Mesenchymal stem cell (in vitro differentiated cells and primary cell): Measurements from ENCODE around the gene ATP8B4.

Experiments used
- DNase-seq: peaks from one replicate; pipeline ENCODE4 v3.0.0-alpha.2; 2013
- H2AFZ ChIP-seq: one replicate; pipeline ENCODE4 v1.6.1; 2013; ENCODE audit warnings: low read depth, mild to moderate bottlenecking, control low read depth, inconsistent platforms, low read length, moderate library complexity
- H2AK5ac ChIP-seq: 2 replicates; pipeline ENCODE4 v1.6.1; 2013; ENCODE audit warnings: low read length, moderate library complexity, mild to moderate bottlenecking, inconsistent platforms; ENCODE audit not compliant: severe bottlenecking
- H2BK120ac ChIP-seq: one replicate; pipeline ENCODE4 v1.6.1; 2013; ENCODE audit warnings: low read depth, mild to moderate bottlenecking, inconsistent platforms, low read length, moderate library complexity
- H2BK12ac ChIP-seq, 2 experiments: one replicate each; pipeline ENCODE4 v1.6.1; 2013; ENCODE audit warnings: inconsistent platforms in 2 of 2, low read length in 2 of 2, mild to moderate bottlenecking in 2 of 2, moderate library complexity in 2 of 2, control low read depth in 1 of 2
- H2BK15ac ChIP-seq: one replicate; pipeline ENCODE4 v1.6.1; 2013; ENCODE audit warnings: mild to moderate bottlenecking, low read depth, inconsistent platforms; ENCODE audit not compliant: poor library complexity, severe bottlenecking
- H2BK5ac ChIP-seq: 2 replicates; pipeline ENCODE4 v1.6.1; 2013; ENCODE audit warnings: low read depth, mild to moderate bottlenecking, low read length, control low read depth, inconsistent platforms; ENCODE audit not compliant: poor library complexity, severe bottlenecking
- H3K14ac ChIP-seq, 2 experiments: one replicate each; pipeline ENCODE4 v1.6.1; 2013; ENCODE audit warnings: inconsistent platforms in 2 of 2, low read length in 2 of 2, control low read depth in 1 of 2, mild to moderate bottlenecking in 1 of 2, moderate library complexity in 1 of 2
- H3K18ac ChIP-seq, 2 experiments: one replicate each; pipeline ENCODE4 v1.6.1; 2013; ENCODE audit warnings: inconsistent platforms in 2 of 2, low read length in 2 of 2, control low read depth in 1 of 2, low read depth in 1 of 2, mild to moderate bottlenecking in 1 of 2
- H3K23ac ChIP-seq, 2 experiments: one replicate each; pipeline ENCODE4 v1.6.1; 2013; ENCODE audit warnings: inconsistent platforms in 2 of 2, low read length in 2 of 2, mild to moderate bottlenecking in 2 of 2, moderate library complexity in 2 of 2, control low read depth in 1 of 2
- H3K27ac ChIP-seq: 2 replicates; pipeline ENCODE4 v1.5.1; 2013; ENCODE audit warnings: mild to moderate bottlenecking, moderate library complexity, low read length, control low read depth, inconsistent platforms; ENCODE audit not compliant: poor library complexity, severe bottlenecking
- H3K27me3 ChIP-seq, 2 experiments: 2 replicates each; pipeline versions ENCODE4 v1.6.1 to v1.7.0; 2013; ENCODE audit warnings: low read length in 2 of 2, mild to moderate bottlenecking in 2 of 2, moderate library complexity in 2 of 2, control low read depth in 1 of 2, inconsistent platforms in 1 of 2; ENCODE audit not compliant: control insufficient read depth in 1 of 2, insufficient read depth in 1 of 2
- H3K36me3 ChIP-seq, 2 experiments: 2 replicates each; pipeline versions ENCODE4 v1.6.1 to v1.7.0; 2013; ENCODE audit warnings: low read length in 2 of 2, control low read depth in 1 of 2, inconsistent platforms in 1 of 2, low read depth in 1 of 2, mild to moderate bottlenecking in 1 of 2; ENCODE audit not compliant: insufficient read depth in 2 of 2, control insufficient read depth in 1 of 2
- H3K4ac ChIP-seq, 2 experiments: one replicate each; pipeline ENCODE4 v1.6.1; 2013; ENCODE audit warnings: inconsistent platforms in 2 of 2, low read length in 2 of 2, mild to moderate bottlenecking in 2 of 2, moderate library complexity in 2 of 2, control low read depth in 1 of 2, low read depth in 1 of 2
- H3K4me1 ChIP-seq: 2 replicates; pipeline ENCODE4 v1.6.1; 2013; ENCODE audit warnings: low read depth, low read length, control low read depth; ENCODE audit not compliant: control insufficient read depth, insufficient read depth
- H3K4me2 ChIP-seq: 2 replicates; pipeline ENCODE4 v1.6.1; 2013; ENCODE audit warnings: low read length, mild to moderate bottlenecking, inconsistent platforms; ENCODE audit not compliant: poor library complexity, severe bottlenecking
- H3K4me3 ChIP-seq, 2 experiments: 2 replicates each; pipeline versions ENCODE4 v1.5.1 to v1.7.0; 2013; ENCODE audit warnings: low read length in 2 of 2, mild to moderate bottlenecking in 2 of 2, control low read depth in 1 of 2, low read depth in 1 of 2; ENCODE audit not compliant: insufficient read depth in 1 of 2
- H3K79me1 ChIP-seq: replicated peaks from 2 replicates; pipeline ENCODE4 v1.6.1; 2013; ENCODE audit warnings: mild to moderate bottlenecking, control low read depth, low read length, inconsistent platforms; ENCODE audit not compliant: poor library complexity, severe bottlenecking
- H3K9ac ChIP-seq: 2 replicates; pipeline ENCODE4 v1.7.0; 2013; ENCODE audit warnings: mild to moderate bottlenecking, low read length, moderate library complexity
- H3K9me3 ChIP-seq: 2 replicates; pipeline ENCODE4 v1.7.0; 2013; ENCODE audit warnings: mild to moderate bottlenecking, low read length; ENCODE audit not compliant: control insufficient read depth
- H4K8ac ChIP-seq: one replicate; pipeline ENCODE4 v1.6.1; 2013; ENCODE audit warnings: inconsistent platforms, mild to moderate bottlenecking, low read length, moderate library complexity
- H4K91ac ChIP-seq: one replicate; pipeline ENCODE4 v1.6.1; 2013; ENCODE audit warnings: mild to moderate bottlenecking, low read length, inconsistent platforms
- WGBS: methylation state at CpG from one replicate; pipeline ENCODE4 v1.1.7; 2013; ENCODE audit warnings: mixed read lengths; 5-methylcytosine and 5-hydroxymethylcytosine counted together

The ATP8B4 gene

GRCh38 chr15:49927189-49927861, 191.7 kb downstream of the ATP8B4 start:
- H3K36me3 ChIP-seq, result no peaks in the 10 kb centered on the region

GRCh38 chr15:49926740-49927139, 192.3 kb downstream of the ATP8B4 start:
- Histone ChIP-seq H2BK15ac (no peak overlapping the region), H3K9ac (peak overlapping the region; percentile 39), H3K4me1 (no peaks in the 10 kb centered on the region), H3K4me3 (no peak overlapping the region), H4K91ac (no peak overlapping the region), H3K79me1 (no peaks in the 10 kb centered on the region), H2BK120ac (no peak overlapping the region), H4K8ac (no peak overlapping the region), H3K27me3 (no peaks in the 10 kb centered on the region), H3K18ac (no peak overlapping the region), H3K4me2 (no peak overlapping the region), H3K14ac (no peak overlapping the region), H2BK12ac (no peak overlapping the region), H2AK5ac (no peak overlapping the region), H3K4ac (no peak overlapping the region), H2BK5ac (no peak overlapping the region), H3K9me3 (no peaks in the 10 kb centered on the region), H2AFZ (no peak overlapping the region), H3K23ac (no peak overlapping the region), H3K27ac (no peak overlapping the region), H3K36me3 (no peaks in the 10 kb centered on the region)
- DNase-seq, result peak; percentile 29
- no CpG with 5 or more reads among the region's 3 CpGs for WGBS

More at GRCh38 chr15:49927189-49927861, 191.7 kb downstream of the ATP8B4 start:
- peak overlapping the region in 1 of 2 experiments; percentile 45 for H3K18ac ChIP-seq
- no peak overlapping the region for H3K4me3 ChIP-seq
- H2BK15ac ChIP-seq, result no peak overlapping the region
- no peak overlapping the region for H2BK120ac ChIP-seq
- H3K27ac ChIP-seq, result no peak overlapping the region
- H3K27me3 ChIP-seq, result no peaks in the 10 kb centered on the region
- WGBS, result 91% methylated on average over 2 of the region's 2 CpGs
- peak overlapping the region; percentile 39 for H3K9ac ChIP-seq
- H2AFZ ChIP-seq, result no peak overlapping the region
- H3K4me1 ChIP-seq, result no peaks in the 10 kb centered on the region
- H4K8ac ChIP-seq, result peak overlapping the region; percentile 12
- no peaks in the 10 kb centered on the region for H3K9me3 ChIP-seq
- H3K79me1 ChIP-seq, result no peaks in the 10 kb centered on the region
- no peak overlapping the region for H3K14ac ChIP-seq
- DNase-seq, result peak; percentile 45
- no peak overlapping the region for H3K4me2 ChIP-seq
- H3K23ac ChIP-seq, result no peak overlapping the region
- no peak overlapping the region for H2AK5ac ChIP-seq
- H2BK5ac ChIP-seq, result no peak overlapping the region
- H2BK12ac ChIP-seq, result peak overlapping the region in 1 of 2 experiments; percentile 74
- H3K4ac ChIP-seq, result no peak overlapping the region
- no peak overlapping the region for H4K91ac ChIP-seq

GRCh38 chr15:49923671-49924070, 195.4 kb downstream of the ATP8B4 start:
- no peak overlapping the region for H2BK15ac ChIP-seq
- no peaks in the 10 kb centered on the region for H3K9me3 ChIP-seq
- no peak overlapping the region for H3K4me3 ChIP-seq
- H3K4me1 ChIP-seq, result no peaks in the 10 kb centered on the region
- no peak overlapping the region for H2AK5ac ChIP-seq
- H3K36me3 ChIP-seq, result no peaks in the 10 kb centered on the region
- no peaks in the 10 kb centered on the region for H3K27me3 ChIP-seq
- no peak overlapping the region for H2BK12ac ChIP-seq
- H3K18ac ChIP-seq, result no peak overlapping the region
- H2BK120ac ChIP-seq, result no peak overlapping the region
- no peak overlapping the region for H3K23ac ChIP-seq
- H2BK5ac ChIP-seq, result no peak overlapping the region
- no peak overlapping the region for H3K27ac ChIP-seq
- H2AFZ ChIP-seq, result no peak overlapping the region
- H3K79me1 ChIP-seq, result no peaks in the 10 kb centered on the region
- 94% methylated on average over 2 of the region's 2 CpGs for WGBS
- H3K14ac ChIP-seq, result no peak overlapping the region
- H3K4ac ChIP-seq, result no peak overlapping the region
- H3K4me2 ChIP-seq, result no peak overlapping the region
- H4K8ac ChIP-seq, result no peak overlapping the region
- no peak for DNase-seq
- no peak overlapping the region for H4K91ac ChIP-seq
- H3K9ac ChIP-seq, result no peak overlapping the region

GRCh38 chr15:49919034-49919433, 200.0 kb downstream of the ATP8B4 start:
- H3K18ac ChIP-seq, result no peak overlapping the region
- 96% methylated on average over 2 of the region's 2 CpGs for WGBS
- DNase-seq, result no peak
- no peak overlapping the region for H3K4me2 ChIP-seq
- H2AK5ac ChIP-seq, result no peak overlapping the region
- H3K36me3 ChIP-seq, result peaks cover 0 to 4% of the 10 kb centered on the region in 2 experiments
- H3K14ac ChIP-seq, result no peak overlapping the region
- H3K4me3 ChIP-seq, result no peak overlapping the region
- H3K23ac ChIP-seq, result no peak overlapping the region
- no peak overlapping the region for H2BK15ac ChIP-seq
- H2BK12ac ChIP-seq, result no peak overlapping the region
- no peak overlapping the region for H3K27ac ChIP-seq
- H3K4ac ChIP-seq, result no peak overlapping the region
- no peaks in the 10 kb centered on the region for H3K27me3 ChIP-seq
- no peak overlapping the region for H2BK5ac ChIP-seq
- no peak overlapping the region for H4K91ac ChIP-seq
- no peaks in the 10 kb centered on the region for H3K4me1 ChIP-seq
- no peak overlapping the region for H4K8ac ChIP-seq
- H2AFZ ChIP-seq, result no peak overlapping the region
- H3K79me1 ChIP-seq, result no peaks in the 10 kb centered on the region
- no peak overlapping the region for H2BK120ac ChIP-seq
- no peaks in the 10 kb centered on the region for H3K9me3 ChIP-seq
- H3K9ac ChIP-seq, result no peak overlapping the region
